NOMO-1 treated with DMSO at 0.1 percent for 48 hours (cell line): Measurements from ENCODE around the gene RPL37.
"Not testable (repeated sequence)": the region's sequence is repeated elsewhere in the genome, so short reads cannot be mapped to it uniquely, and the experiment has no call there.

Experiments
- DNase-seq: peaks from one replicate; lab custom pipeline; 2025; ENCODE audit not compliant: unreplicated experiment; lab: John Stamatoyannopoulos, UW

RPL37 gene

GRCh38 chr5:40834849-40835787 is at the start of gene RPL37:
RPL37 (minus strand) TSS chr5:40835222; CDS start chr5:40835185, 37 bp downstream.
- DNase-seq = peak; percentile 100

DNA sequence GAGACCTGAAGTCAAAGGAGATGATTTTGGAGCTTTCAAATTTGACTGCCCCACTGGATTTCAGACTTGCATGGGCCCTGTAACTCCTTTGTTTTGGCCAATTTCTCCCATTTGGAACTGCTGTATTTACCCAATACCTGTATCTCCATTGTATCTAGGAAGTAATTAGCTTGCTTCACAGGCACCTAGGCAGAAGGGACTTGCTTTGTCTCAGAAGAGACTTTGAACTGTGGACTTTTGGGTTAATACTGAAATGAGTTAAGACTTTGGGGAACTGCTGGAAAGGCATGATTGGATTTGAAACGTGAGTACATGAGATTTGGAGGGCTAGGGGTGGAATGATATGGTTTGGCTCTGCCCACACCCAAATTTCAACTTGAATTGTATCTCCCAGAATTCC is 48.0 kb upstream of the RPL37 start:
- not testable (repeated sequence) for DNase-seq

DNA sequence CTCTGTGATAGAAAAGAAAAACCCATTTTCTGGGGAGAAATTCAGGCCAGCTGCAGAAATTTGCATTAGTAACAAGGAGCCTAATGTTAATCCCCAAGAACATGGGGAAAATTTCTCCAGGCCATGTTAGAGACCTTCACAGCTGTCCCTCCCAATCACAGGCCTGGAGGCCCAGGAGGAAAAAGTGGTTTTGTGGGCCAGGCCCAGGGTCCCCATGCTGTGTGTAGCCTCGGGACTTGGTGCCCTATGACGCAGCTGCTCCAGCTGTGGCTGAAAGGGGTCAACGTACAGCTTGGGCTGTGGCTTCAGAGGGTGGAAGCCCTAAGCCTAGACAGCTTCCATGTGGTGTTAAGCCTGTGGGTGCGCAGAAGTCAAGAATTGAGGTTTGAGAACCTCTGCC is 47.3 kb upstream of the RPL37 start:
- no peak for DNase-seq

GRCh38 chr5:40879163-40879942 is 44.3 kb upstream of the RPL37 start:
- DNase-seq = peak; percentile 69

- DNase-seq = no peak
These were observed 42.5 kb upstream of the RPL37 start for GRCh38 chr5:40877371-40877988.

- DNase-seq = no peak
These were observed 40.9 kb upstream of the RPL37 start for GRCh38 chr5:40875958-40876357.

- DNase-seq = peak; percentile 32
These were observed 38.4 kb upstream of the RPL37 start for GRCh38 chr5:40873286-40873880.

DNA sequence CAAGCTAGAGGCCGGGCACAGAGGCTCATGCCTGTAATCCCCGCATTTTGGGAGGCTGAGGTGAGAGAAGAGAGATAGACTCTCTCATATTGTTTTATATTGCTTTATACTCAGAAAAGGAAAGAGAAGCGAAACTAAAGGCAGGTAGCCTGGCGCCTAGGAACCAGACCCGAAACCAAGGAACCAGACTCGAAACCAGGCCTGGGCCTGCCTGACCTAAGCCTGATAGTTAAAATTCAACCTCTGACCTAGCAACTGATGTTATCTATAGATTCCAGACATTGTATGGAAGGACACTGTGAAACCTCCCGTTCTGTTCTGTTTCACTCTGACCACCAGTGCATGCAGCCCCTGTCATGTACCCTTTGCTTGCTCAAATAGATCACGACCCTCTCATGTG is 37.2 kb upstream of the RPL37 start:
- DNase-seq = not testable (repeated sequence)

DNA sequence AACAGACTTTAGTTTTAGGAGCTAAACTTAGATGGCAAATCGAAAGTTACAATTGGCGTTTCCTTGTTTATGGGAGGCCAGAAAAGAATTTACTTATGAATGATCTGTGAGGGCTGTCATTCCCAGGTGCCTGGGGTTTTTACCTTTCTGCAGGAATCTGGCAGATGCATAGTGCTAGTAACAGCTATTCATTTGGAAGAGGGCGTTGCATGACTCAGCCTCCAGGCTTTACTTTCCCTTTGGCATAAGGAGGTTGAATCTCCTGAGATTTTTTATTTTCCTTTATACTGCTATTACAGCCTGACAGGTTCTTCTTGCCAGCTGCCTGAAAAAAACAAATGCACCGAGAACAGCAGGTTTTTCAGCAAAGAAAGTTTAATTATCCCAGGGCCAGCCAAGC is 36.2 kb upstream of the RPL37 start:
- DNase-seq = no peak

GRCh38 chr5:40869384-40869783 is 34.4 kb upstream of the RPL37 start:
- no peak for DNase-seq

DNA sequence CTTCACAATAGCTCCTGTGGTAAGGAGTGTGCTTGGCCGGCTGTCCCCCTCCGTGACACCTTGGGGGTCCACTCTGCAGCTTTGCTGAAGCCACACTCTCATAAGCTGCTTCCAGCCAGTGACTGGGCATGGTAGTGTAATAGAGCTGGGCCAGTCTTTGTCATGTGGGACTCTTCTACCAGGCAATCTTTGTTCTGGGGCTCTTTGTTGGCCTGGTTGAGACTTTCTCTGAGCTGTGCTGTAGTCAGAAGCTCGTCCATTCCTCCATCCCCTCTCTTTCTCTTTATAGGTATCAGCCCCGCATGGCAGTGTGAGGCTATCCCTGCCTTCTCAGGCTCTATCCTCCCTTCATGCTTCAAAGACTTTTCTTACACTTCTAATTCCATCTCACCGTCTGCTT is 31.8 kb upstream of the RPL37 start:
- DNase-seq = no peak

- DNase-seq = not testable (repeated sequence)
These were observed 30.0 kb upstream of the RPL37 start for GRCh38 chr5:40865004-40865403.

DNA sequence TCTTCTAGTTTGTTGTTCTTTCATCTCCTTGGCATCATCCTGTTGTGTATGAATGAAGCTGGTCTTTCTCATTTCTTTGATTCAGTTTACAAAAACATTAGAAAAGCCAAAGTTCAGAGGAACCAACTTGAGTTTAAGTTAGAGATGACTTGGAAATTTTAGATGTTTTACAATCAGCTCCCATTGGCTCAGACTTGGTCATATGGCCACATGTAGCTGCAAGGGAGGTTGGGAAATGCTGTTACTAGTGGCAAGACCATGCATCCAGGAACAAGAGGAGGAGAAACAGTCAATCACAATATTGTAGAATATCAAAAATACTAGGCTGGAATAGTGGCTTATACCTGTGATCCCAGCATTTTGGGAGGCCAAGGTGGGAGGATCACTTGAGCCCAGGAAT is 25.7 kb upstream of the RPL37 start:
- DNase-seq = no peak

GRCh38 chr5:40853632-40854192 is 18.7 kb upstream of the RPL37 start:
- no peak for DNase-seq

DNA sequence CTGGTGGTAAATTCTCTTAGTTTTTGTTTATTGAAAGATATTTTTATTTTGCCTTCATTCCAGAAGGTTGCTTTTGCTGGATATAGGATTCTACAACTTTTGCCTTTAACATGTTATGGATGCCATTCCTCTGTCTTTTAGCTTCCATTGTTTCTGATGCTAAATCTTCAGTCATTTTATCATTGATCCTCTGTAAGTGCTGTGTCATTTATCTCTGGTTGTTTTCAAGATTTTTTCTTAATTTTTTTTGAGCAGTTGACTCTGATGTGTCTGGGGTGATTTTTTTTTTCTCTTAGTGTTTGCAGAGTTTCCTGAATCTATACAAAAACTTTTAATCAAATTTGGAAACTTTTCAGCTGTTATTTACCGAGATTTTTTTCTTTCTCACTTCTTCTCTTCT is 12.5 kb upstream of the RPL37 start:
- DNase-seq = no peak

GRCh38 chr5:40846371-40846770 is 11.3 kb upstream of the RPL37 start:
- no peak for DNase-seq

DNA sequence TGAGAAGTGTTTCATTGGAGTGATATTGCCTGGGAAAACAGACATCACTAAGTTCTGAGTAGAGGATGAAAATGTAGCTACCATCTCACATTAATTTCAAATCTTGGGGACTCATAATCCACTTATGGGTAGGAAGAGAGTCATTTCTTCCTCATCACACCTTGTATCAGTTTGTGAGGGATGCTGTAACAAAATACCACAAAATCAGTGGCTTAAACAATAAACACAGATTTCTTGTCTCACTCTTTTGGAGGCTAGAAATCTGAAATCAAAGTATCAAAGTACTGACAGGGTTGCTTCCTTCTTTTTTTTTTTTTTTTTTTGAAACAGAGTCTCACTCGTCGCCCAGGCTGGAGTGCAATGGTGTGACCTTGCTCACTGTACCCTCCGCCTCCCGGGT is 9.5 kb upstream of the RPL37 start:
- DNase-seq = no peak

- DNase-seq = no peak
These were observed 7.3 kb upstream of the RPL37 start for GRCh38 chr5:40842351-40842750.

DNA sequence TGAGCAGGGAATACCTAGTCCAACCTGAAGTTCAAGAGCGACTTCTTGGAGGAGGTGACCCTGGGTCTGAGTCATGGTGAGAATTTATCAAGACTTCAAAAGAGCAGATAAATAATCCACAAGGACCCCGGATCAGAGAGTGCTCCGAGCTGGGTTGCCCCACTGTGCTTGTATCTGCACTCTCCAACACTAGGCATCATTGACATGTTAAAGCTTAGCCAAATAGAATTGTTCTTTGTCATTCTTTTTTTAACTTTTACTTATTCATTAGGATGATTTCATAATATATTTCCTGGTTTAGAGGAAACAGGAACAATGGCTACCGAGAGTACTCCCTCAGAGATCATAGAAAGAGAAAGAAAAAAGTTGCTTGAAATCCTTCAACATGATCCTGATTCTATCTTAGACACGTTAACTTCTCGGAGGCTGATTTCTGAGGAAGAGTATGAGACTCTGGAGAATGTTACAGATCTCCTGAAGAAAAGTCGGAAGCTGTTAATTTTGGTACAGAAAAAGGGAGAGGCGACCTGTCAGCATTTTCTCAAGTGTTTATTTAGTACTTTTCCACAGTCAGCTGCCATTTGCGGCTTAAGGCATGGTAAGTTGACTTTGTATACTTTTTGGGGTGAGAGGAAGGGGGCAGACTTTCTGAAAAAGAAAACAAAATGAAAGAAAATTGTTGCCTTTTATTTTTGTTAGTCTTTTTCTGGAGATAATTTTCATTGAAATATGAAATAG is 6.2 kb upstream of the RPL37 start, which contains the start of gene CARD6:
CARD6 (plus strand) TSS at position 300 of the 738 bp plus-strand sequence; CDS start at position 316, 16 bp downstream.
- DNase-seq = peak; percentile 87

DNA sequence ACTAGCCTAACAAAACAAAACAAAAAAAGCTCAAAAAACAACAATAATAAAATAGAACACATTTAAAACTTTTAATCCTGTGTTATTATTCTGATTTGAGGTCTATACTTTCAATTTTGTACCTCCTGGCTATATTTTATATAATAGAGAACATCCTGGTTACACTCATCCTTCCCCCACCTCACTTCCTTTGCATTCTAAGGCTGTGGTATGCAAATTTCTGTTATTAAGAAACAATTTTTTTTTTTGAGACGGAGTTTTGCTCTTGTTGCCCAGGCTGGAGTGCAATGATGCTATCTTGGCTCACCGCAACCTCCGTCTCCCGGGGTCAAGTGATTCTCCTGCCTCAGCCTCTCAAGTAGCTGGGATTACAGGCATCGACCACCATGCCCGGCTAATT is 3.1 kb upstream of the RPL37 start:
- no peak for DNase-seq
